ENCODE data around the gene PPP2R2C. TPM values are rescaled to one million over a fixed set of nuclear protein-coding genes. Genes with fewer than 3 reads are reported as not detected.

PPP2R2C gene
- total and polyA plus RNA-seq, 9 of the 15 experiments (the other 6 are each of a cell fraction or from before 2014, with no cell fraction given), result 0.04 to 0.06 TPM; not detected in 7

DNA sequence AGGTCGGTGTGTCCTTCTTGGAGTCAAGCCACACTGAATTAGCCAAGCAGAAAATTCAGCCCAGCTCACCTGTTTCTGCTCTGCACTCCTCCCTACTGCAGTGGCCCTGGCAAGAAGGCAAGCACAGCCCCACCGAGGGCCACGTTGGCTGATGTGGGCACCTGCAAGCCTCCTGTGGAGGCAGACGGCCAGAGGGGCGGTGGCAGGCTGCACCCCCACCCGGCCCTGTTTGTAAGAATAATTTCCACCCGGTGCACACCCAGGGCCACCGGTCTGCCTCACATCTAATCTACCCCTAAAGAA is 18.8 kb downstream of the PPP2R2C start:
- Histone ChIP-seq H3K9me1 (ENCODE audit: control insufficient read depth, insufficient read depth, low read length) (peaks cover 2% of the 10 kb centered on the region), H3K27me3 (ENCODE audit: control insufficient read depth in 2 of 2, insufficient read depth in 2 of 2, low read length in 2 of 2) (peaks cover 16 to 60% of the 10 kb centered on the region in 2 experiments; a peak in 4 of 5 replicates), H3K4me1 (replicated peaks in 1 of 2; ENCODE audit: control insufficient read depth in 2 of 2, insufficient read depth in 2 of 2, low read length in 2 of 2) (no peaks in the 10 kb centered on the region), H3K4me2 (ENCODE audit: insufficient read depth, low read length) (no peak overlapping the region), H3K9ac (ENCODE audit: insufficient read depth in 1 of 2, low read depth in 2 of 2, low read length in 2 of 2) (no peak overlapping the region), H3K27ac (ENCODE audit: extremely low read depth, low read depth, low read length) (no peak overlapping the region), H2AFZ (ENCODE audit: low read depth, low read length) (no peak overlapping the region), H3K36me3 (ENCODE audit: control insufficient read depth, insufficient read depth, low read length) (no peaks in the 10 kb centered on the region), H3K79me2 (ENCODE audit: control insufficient read depth, insufficient read depth, low read length) (no peaks in the 10 kb centered on the region), H4K20me1 (replicated peaks; ENCODE audit: control insufficient read depth, insufficient read depth, low read length) (peaks cover 10% of the 10 kb centered on the region; the same call in 1 of the 2 replicates), H3K4me3 (no peak overlapping the region), H3K9me3 (replicated peaks; ENCODE audit: control insufficient read depth, insufficient read depth, low read depth, low read length) (no peaks in the 10 kb centered on the region)
- 0% methylated on average over 8 of the region's 8 CpGs for WGBS (ENCODE audit: insufficient coverage, low coverage, missing lambda C conversion rate)
- no peak for DNase-seq (ENCODE audit: extremely low read depth in 1 of 4, low spot score in 3 of 4)
- no peak for FAIRE-seq
- in situ Hi-C loops (cut with MboI) (no loop called here), intact Hi-C loops (cut with micrococcal nuclease) (no loop called here)
- BruUV-seq (replicated peaks), result no TSS peak
- no peak for ATAC-seq
- POLR2A ChIA-PET, result no interaction called here
- TF ChIP-seq, protein P1, sequence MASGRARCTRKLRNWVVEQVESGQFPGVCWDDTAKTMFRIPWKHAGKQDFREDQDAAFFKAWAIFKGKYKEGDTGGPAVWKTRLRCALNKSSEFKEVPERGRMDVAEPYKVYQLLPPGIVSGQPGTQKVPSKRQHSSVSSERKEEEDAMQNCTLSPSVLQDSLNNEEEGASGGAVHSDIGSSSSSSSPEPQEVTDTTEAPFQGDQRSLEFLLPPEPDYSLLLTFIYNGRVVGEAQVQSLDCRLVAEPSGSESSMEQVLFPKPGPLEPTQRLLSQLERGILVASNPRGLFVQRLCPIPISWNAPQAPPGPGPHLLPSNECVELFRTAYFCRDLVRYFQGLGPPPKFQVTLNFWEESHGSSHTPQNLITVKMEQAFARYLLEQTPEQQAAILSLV (tag; IDR thresholded peaks at IDR 0.05), result no peak
- TF ChIP-seq, protein P2, sequence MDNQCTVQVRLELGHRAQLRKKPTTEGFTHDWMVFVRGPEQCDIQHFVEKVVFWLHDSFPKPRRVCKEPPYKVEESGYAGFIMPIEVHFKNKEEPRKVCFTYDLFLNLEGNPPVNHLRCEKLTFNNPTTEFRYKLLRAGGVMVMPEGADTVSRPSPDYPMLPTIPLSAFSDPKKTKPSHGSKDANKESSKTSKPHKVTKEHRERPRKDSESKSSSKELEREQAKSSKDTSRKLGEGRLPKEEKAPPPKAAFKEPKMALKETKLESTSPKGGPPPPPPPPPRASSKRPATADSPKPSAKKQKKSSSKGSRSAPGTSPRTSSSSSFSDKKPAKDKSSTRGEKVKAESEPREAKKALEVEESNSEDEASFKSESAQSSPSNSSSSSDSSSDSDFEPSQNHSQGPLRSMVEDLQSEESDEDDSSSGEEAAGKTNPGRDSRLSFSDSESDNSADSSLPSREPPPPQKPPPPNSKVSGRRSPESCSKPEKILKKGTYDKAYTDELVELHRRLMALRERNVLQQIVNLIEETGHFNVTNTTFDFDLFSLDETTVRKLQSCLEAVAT (IDR thresholded peaks at IDR 0.05), result no peak
- TF ChIP-seq, protein P3, sequence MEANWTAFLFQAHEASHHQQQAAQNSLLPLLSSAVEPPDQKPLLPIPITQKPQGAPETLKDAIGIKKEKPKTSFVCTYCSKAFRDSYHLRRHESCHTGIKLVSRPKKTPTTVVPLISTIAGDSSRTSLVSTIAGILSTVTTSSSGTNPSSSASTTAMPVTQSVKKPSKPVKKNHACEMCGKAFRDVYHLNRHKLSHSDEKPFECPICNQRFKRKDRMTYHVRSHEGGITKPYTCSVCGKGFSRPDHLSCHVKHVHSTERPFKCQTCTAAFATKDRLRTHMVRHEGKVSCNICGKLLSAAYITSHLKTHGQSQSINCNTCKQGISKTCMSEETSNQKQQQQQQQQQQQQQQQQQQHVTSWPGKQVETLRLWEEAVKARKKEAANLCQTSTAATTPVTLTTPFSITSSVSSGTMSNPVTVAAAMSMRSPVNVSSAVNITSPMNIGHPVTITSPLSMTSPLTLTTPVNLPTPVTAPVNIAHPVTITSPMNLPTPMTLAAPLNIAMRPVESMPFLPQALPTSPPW (CRISPR knock-in tag; IDR thresholded peaks at IDR 0.05), result no peak
- TF ChIP-seq, protein P4, sequence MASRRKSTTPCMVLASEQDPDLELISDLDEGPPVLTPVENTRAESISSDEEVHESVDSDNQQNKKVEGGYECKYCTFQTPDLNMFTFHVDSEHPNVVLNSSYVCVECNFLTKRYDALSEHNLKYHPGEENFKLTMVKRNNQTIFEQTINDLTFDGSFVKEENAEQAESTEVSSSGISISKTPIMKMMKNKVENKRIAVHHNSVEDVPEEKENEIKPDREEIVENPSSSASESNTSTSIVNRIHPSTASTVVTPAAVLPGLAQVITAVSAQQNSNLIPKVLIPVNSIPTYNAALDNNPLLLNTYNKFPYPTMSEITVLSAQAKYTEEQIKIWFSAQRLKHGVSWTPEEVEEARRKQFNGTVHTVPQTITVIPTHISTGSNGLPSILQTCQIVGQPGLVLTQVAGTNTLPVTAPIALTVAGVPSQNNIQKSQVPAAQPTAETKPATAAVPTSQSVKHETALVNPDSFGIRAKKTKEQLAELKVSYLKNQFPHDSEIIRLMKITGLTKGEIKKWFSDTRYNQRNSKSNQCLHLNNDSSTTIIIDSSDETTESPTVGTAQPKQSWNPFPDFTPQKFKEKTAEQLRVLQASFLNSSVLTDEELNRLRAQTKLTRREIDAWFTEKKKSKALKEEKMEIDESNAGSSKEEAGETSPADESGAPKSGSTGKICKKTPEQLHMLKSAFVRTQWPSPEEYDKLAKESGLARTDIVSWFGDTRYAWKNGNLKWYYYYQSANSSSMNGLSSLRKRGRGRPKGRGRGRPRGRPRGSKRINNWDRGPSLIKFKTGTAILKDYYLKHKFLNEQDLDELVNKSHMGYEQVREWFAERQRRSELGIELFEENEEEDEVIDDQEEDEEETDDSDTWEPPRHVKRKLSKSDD (conservative IDR thresholded peaks at IDR 0.05; ENCODE audit: low read length), result no peak
- TF ChIP-seq BRCA1 (IDR thresholded peaks at IDR 0.05) (no peak), BRCA1 (CRISPR knock-in tag; IDR thresholded peaks at IDR 0.05) (no peak), CBX8 (IDR thresholded peaks at IDR 0.05; ENCODE audit: borderline replicate concordance, extremely low read depth, low read depth, low read length, poor library complexity, severe bottlenecking) (no peak), NFXL1 (CRISPR knock-in tag; IDR thresholded peaks at IDR 0.05) (no peak), IRF2 (CRISPR knock-in tag; IDR thresholded peaks at IDR 0.05) (no peak)
- TF ChIP-seq, protein P5, sequence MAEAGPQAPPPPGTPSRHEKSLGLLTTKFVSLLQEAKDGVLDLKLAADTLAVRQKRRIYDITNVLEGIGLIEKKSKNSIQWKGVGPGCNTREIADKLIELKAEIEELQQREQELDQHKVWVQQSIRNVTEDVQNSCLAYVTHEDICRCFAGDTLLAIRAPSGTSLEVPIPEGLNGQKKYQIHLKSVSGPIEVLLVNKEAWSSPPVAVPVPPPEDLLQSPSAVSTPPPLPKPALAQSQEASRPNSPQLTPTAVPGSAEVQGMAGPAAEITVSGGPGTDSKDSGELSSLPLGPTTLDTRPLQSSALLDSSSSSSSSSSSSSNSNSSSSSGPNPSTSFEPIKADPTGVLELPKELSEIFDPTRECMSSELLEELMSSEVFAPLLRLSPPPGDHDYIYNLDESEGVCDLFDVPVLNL (CRISPR knock-in tag; IDR thresholded peaks at IDR 0.05; ENCODE audit: low read depth), result no peak
- CTCF ChIA-PET (ENCODE audit: low intra/inter-chr PET ratio), result no interaction called here
